Gastrocnemius medialis (tissue), 4 donors: ENCODE data around the gene PCSK6.

ENCODE experiments used
- CTCF ChIP-seq, 5 experiments: fragments of 450-650 bp in 3 of 5; fragments of 200-600 bp in 2 of 5; sonication (generic) in 2 of 5; IDR thresholded peaks in 4 of 5; conservative IDR thresholded peaks in 1 of 5; 1 replicate in 4 of 5; 2 replicates in 1 of 5; pipeline ENCODE4 v1.5.1; 2016 to 2019; ENCODE audit warnings: antibody characterized with exemption in 5 of 5, mild to moderate bottlenecking in 3 of 5, moderate library complexity in 3 of 5
- POLR2A ChIP-seq, 2 donors: fragments of 450-650 bp; IDR thresholded peaks; one replicate each; pipeline ENCODE4 v1.6.1; 2017; ENCODE audit warnings: antibody characterized with exemption in 2 of 2, mild to moderate bottlenecking in 2 of 2, moderate library complexity in 2 of 2

- no peak for TF ChIP-seq POLR2A (IDR thresholded peaks at IDR 0.05)
- TF ChIP-seq CTCF (IDR thresholded peaks at IDR 0.05 in 4 of 5, conservative IDR thresholded peaks at IDR 0.05 in 1 of 5): no peak
These were observed 44.5 kb downstream of the PCSK6 start for GRCh38 chr15:101444807-101445508.
